ENCODE results near the gene OGFR. TPM values are rescaled to one million over a fixed set of nuclear protein-coding genes. Genes with fewer than 3 reads are reported as not detected.
A peak's percentile ranks its signal among the peaks of the same experiment; 100 is the strongest.

OGFR gene
- total RNA-seq, 1 experiment from 2014 or later: 47.3 TPM

DNA sequence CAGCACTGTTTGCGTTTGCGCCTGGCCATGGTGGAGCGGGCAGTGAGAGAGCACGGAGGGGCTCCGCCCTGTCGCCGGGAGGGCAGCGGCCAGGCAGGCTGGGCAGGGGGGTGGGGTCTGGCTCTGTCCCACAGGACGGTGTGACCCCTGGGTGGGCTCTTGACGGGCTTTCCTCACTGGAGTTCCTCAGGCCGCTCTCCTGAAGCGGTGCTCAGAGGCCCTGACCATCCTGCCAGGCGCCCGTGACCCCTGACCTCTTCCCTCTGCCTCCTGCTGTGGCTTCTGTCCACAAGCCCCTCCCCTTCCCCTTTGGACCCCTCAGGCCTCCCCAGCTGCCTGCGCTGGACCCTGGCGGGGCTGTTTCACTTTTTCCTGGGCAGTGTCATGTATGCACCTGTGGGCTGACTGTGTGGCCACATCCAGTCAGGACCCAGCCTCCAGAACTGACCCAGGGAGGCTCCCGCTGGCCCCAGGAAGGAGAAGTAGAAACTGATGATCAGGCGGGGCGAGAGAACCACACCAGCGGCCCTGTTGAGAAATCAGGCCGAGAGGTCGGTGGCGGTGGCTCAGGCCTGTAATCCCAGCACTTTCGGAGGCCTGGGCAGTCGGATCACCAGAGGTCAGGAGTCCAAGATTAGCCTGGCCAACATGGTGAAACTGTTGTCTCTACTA is 1.2 kb downstream of the OGFR start:
- ChIA-PET CTCF (interaction anchor here (1.0 kb wide), 1 partner anchor 17 kb away, joined by 3 read pairs; no protein-coding TSS in a partner anchor), POLR2A (interaction anchor here (0.6 kb wide), 1 partner anchor 150 kb away, joined by 3 read pairs; no protein-coding TSS in a partner anchor)
- H3K4me1 ChIP-seq (ENCODE audit: control insufficient read depth, insufficient read depth, low read length): peaks cover 31% of the 10 kb centered on the region
- intact Hi-C loops (cut with micrococcal nuclease; ENCODE audit: unreplicated experiment) (no loop called here), in situ Hi-C loops (cut with HindIII; ENCODE audit: low pct_unique_long_range_greater_than_20kb, low sequenced_read_pairs) (no loop called here)
- H3K36me3 ChIP-seq (ENCODE audit: control insufficient read depth, insufficient read depth, low read length): peaks cover 7% of the 10 kb centered on the region
- BruUV-seq (replicated peaks): no TSS peak
- H3K4me3 ChIP-seq (ENCODE audit: low read depth in 2 of 2, low read length in 2 of 2): peak overlapping the region; percentile 70 to 71
- no peaks in the 10 kb centered on the region for H3K27me3 ChIP-seq (ENCODE audit: control insufficient read depth, insufficient read depth, low read length)
- H3K9me3 ChIP-seq (ENCODE audit: control insufficient read depth, insufficient read depth, low read depth, low read length): no peaks in the 10 kb centered on the region
- no peak for DNase-seq (ENCODE audit: low read depth, low spot score)
- peak overlapping the region; percentile 93 for H3K27ac ChIP-seq (ENCODE audit: low read length)
- TF ChIP-seq, protein P1, sequence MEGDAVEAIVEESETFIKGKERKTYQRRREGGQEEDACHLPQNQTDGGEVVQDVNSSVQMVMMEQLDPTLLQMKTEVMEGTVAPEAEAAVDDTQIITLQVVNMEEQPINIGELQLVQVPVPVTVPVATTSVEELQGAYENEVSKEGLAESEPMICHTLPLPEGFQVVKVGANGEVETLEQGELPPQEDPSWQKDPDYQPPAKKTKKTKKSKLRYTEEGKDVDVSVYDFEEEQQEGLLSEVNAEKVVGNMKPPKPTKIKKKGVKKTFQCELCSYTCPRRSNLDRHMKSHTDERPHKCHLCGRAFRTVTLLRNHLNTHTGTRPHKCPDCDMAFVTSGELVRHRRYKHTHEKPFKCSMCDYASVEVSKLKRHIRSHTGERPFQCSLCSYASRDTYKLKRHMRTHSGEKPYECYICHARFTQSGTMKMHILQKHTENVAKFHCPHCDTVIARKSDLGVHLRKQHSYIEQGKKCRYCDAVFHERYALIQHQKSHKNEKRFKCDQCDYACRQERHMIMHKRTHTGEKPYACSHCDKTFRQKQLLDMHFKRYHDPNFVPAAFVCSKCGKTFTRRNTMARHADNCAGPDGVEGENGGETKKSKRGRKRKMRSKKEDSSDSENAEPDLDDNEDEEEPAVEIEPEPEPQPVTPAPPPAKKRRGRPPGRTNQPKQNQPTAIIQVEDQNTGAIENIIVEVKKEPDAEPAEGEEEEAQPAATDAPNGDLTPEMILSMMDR (IDR thresholded peaks at IDR 0.05): no peak
- TF ChIP-seq TCF7L2 (IDR thresholded peaks at IDR 0.05; ENCODE audit: low read depth, low read length) (no peak), SIN3A (IDR thresholded peaks at IDR 0.05; ENCODE audit: borderline replicate concordance, insufficient read depth, low read depth, low read length) (no peak), POLR2AphosphoS5 (IDR thresholded peaks at IDR 0.05; ENCODE audit: low read depth, low read length) (no peak)
- TF ChIP-seq, protein P2, sequence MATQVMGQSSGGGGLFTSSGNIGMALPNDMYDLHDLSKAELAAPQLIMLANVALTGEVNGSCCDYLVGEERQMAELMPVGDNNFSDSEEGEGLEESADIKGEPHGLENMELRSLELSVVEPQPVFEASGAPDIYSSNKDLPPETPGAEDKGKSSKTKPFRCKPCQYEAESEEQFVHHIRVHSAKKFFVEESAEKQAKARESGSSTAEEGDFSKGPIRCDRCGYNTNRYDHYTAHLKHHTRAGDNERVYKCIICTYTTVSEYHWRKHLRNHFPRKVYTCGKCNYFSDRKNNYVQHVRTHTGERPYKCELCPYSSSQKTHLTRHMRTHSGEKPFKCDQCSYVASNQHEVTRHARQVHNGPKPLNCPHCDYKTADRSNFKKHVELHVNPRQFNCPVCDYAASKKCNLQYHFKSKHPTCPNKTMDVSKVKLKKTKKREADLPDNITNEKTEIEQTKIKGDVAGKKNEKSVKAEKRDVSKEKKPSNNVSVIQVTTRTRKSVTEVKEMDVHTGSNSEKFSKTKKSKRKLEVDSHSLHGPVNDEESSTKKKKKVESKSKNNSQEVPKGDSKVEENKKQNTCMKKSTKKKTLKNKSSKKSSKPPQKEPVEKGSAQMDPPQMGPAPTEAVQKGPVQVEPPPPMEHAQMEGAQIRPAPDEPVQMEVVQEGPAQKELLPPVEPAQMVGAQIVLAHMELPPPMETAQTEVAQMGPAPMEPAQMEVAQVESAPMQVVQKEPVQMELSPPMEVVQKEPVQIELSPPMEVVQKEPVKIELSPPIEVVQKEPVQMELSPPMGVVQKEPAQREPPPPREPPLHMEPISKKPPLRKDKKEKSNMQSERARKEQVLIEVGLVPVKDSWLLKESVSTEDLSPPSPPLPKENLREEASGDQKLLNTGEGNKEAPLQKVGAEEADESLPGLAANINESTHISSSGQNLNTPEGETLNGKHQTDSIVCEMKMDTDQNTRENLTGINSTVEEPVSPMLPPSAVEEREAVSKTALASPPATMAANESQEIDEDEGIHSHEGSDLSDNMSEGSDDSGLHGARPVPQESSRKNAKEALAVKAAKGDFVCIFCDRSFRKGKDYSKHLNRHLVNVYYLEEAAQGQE (IDR thresholded peaks at IDR 0.05; ENCODE audit: insufficient read depth in 1 of 2, low read depth in 2 of 2, low read length in 1 of 2): no peak
- ATAC-seq: peak; percentile 8

DNA sequence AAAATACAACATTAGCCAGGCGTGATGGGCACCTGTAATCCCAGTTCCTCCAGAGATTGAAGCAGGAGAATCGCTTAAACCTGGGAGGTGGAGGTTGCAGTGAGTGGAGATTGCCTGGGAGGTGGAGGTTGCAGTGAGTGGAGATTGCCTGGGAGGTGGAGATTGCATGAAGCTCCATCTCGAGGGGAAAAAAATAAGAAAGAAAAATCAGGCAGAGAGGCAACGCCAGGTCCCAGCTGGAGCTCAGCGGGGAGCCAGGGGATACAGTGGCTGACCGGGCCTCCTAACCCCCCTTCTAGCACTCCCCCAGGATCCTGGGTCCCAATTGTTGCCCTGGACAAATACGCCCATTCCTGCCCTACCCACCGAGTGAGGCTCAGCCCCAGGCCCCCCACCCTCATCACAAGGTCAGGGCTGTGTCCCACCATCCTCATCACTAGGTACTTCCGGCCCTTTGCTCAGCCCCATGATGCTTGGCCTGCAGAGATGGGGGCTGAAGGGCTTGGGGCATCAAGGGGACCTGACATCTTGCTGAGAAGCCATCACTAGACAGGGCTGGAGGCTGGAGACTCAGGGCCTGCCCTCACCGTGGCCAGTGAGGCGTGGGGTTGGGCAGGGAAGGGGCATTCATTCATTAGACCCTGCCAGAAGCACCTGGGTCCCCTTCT is 1.9 kb downstream of the OGFR start:
- H3K27ac ChIP-seq (ENCODE audit: low read length): peak overlapping the region; percentile 93
- TSS peak; percentile 68 for BruUV-seq (replicated peaks)
- H3K36me3 ChIP-seq (ENCODE audit: control insufficient read depth, insufficient read depth, low read length): peaks cover 7% of the 10 kb centered on the region
- in situ Hi-C loops (cut with HindIII; ENCODE audit: low pct_unique_long_range_greater_than_20kb, low sequenced_read_pairs) (no loop called here), intact Hi-C loops (cut with micrococcal nuclease; ENCODE audit: unreplicated experiment) (no loop called here)
- peaks cover 31% of the 10 kb centered on the region for H3K4me1 ChIP-seq (ENCODE audit: control insufficient read depth, insufficient read depth, low read length)
- no peak for DNase-seq (ENCODE audit: low read depth, low spot score)
- ChIA-PET POLR2A (interaction anchor here (0.6 kb wide), 1 partner anchor 151 kb away, joined by 3 read pairs; no protein-coding TSS in a partner anchor), CTCF (no interaction called here)
- no peaks in the 10 kb centered on the region for H3K27me3 ChIP-seq (ENCODE audit: control insufficient read depth, insufficient read depth, low read length)
- H3K9me3 ChIP-seq (ENCODE audit: control insufficient read depth, insufficient read depth, low read depth, low read length): no peaks in the 10 kb centered on the region
- TF ChIP-seq TCF7L2 (IDR thresholded peaks at IDR 0.05; ENCODE audit: low read depth, low read length) (no peak), SIN3A (IDR thresholded peaks at IDR 0.05; ENCODE audit: borderline replicate concordance, insufficient read depth, low read depth, low read length) (no peak)
- H3K4me3 ChIP-seq (ENCODE audit: low read depth in 2 of 2, low read length in 2 of 2): peak overlapping the region; percentile 70 to 71
- no peak for ATAC-seq
